Stimulated activated CD8-positive, alpha-beta memory T cell treated with anti-CD3 and anti-CD28 coated beads, Interleukin-7, amount 100 ng/mL, for 1 hour (primary cell): ENCODE data around the gene ZDHHC19.
"Not testable (repeated sequence)": the region's sequence is repeated elsewhere in the genome, so short reads cannot be mapped to it uniquely, and the experiment has no call there.

Experiments
- DNase-seq, 2 donors: peaks; one replicate each; pipeline ENCODE4 v3.0.0-alpha.2; 2020; ENCODE audit warnings: low read depth in 2 of 2

The ZDHHC19 gene, protein sequence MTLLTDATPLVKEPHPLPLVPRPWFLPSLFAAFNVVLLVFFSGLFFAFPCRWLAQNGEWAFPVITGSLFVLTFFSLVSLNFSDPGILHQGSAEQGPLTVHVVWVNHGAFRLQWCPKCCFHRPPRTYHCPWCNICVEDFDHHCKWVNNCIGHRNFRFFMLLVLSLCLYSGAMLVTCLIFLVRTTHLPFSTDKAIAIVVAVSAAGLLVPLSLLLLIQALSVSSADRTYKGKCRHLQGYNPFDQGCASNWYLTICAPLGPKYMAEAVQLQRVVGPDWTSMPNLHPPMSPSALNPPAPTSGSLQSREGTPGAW

DNA sequence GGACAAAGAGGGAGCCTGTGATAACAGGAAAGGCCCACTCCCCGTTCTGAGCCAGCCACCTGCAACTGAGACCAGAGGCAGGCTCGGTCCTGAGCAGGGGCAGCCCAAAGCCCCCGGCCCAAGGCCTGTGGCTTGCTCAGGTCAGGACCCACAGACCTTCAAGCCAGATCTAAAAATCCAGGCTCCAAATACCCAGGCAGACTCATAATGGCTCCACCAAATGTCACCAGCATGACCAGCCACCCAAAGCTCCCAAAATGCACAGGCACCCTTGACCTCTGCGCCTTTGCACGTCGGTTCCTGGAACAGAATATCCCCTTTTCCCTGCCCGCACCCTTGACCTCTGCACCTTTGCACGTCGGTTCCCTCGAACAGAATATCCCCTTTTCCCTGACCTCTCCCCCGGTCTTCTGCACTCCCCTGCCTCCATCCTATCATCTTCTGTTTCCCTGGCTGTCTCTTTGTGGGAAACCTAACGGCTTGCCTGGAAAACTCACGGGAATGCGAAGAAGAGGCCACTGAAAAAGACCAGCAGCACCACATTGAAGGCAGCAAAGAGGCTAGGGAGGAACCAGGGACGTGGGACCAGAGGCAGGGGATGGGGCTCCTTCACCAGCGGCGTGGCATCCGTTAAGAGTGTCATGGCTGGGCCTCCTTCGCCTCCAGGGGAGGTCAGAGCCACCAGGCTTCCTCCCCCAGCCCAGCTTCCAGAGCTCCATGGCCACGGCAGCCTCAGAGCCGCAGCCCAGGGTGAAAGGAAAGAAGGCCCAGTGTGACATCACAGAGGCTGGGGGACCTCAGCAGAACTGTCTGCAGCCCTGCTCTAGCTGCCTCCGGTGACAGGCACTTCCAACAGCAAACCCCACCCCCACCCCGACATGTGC lies at the start of gene ZDHHC19:
TSS of gene ZDHHC19 (minus strand) at position 728 of the 884 bp plus-strand sequence. CDS start at position 643, 85 bp downstream.
- no peak for DNase-seq

DNA sequence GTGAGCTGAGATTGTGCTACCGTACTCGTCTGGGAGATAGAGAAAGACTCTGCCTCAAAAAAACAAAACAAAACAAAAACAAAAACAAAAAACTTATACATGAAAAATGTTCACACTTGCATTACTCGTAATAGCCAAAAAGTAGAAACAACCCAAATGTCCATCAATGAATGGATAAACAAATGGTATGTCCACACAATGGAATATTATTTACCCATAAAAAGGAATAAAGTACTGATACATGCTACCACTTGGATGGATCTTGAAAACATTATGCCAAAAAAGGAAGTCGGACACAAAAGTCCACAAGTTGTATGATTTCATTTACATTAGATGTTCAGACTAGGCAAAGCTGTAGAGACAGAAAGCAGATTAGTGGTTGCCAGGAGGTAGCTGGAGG lies 49.6 kb upstream of the ZDHHC19 start:
- DNase-seq, result no peak

DNA sequence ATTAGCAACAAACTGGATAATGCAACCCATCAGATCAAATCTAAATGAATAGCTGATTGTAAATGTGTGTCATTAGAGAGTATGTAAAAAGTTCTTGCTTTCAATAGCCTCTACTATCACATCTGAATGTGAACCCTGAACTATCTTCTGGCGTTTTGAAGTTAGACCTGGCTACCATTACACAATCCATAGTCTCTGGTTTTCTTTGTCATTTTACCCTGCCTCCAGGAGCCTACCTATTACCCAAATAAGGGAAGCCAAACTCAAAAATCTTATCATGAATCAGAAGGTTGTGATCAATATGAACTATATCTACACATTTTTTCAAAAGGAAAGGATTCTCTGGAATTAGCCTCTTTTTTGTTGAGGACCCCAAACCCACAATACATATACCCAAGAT lies 44.6 kb upstream of the ZDHHC19 start:
- DNase-seq, result no peak

DNA sequence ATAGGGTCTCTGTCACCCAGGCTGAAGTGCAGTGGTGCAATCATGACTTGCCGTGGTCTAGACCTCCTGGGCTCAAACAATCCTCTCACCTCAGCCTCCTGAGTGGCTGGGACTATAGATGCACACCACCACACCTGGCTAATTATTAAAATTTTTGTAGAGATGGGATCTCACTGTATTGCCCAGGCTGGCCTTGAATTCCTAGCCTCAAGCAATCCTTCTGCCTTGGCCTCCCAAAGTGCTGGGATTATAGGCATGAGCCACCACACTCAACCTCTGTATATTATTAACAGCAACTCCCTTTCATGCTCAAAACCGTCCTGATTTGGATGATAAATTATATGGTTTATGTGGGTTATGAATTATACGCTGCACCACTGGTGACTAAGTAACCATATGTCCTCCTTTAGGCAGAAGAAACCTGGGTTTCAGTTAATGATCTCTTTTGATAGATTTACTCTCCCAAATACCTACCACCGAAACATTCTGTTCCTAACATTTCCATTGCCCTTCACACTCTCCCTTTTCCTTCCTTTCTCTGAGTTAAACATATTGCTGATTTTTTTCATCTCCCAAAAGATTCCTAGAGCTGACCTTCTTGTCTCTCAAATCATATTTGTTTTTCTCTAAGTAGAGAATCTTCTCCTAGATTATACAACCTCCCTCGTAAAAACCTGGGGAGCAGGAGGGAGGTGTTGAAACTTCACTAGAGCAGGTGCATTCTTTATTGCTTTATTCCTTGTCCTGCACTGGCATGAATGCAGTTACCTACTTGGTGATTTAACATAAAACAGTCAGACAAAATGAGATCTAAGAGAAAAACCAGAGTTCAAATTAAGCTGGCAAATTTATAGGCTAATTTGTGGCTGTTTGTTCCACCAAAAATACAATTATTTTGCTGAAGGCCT lies 43.4 kb upstream of the ZDHHC19 start:
- DNase-seq, result no peak

DNA sequence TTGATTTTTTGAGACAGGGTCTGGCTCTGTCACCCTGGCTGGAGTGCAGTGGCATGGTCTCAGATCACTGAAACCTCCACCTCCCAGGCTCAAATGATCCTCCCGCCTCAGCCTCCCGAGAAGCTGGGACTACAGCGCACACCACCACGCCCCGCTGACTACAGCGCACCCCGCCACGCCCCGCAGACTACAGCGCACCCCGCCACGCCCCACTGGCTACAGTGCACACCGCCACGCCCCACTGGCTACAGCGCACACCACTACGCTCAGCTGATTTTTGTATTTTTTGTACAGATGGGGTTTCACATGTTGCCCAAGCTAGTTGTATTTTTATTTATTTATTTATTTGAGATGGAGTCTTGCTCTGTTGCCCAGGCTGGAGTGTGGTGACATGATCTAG lies 40.7 kb upstream of the ZDHHC19 start:
- DNase-seq, result no peak

DNA sequence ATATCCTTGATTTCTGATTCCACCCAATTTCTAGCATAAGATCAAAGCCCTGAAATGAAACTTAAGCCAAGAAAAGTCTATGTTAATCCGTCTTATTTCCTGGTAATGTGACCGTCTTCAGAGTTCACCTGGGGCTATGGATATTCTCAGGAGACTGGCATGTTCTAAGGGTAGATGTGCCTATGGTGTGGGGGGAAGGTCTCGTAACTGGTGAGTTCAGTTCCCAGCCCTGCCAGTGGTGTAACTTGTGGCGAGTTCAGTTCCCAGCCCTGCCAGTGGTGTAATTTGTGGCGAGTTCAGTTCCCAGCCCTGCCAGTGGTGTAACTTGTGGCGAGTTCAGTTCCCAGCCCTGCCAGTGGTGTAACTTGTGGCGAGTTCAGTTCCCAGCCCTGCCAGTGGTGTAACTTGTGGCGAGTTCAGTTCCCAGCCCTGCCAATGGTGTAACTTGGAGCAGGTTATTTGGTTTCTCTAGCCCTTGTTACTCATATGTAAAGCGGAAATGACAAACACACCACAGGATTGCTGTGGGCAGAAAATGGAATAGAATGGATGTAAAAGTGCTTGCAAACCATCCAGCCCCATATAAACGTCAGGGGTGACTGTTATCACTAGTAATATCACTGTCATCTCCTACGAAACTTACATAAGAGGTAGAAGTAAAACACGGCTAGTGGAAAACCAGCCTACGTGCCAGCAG lies 35.6 kb upstream of the ZDHHC19 start:
- DNase-seq, result no peak

DNA sequence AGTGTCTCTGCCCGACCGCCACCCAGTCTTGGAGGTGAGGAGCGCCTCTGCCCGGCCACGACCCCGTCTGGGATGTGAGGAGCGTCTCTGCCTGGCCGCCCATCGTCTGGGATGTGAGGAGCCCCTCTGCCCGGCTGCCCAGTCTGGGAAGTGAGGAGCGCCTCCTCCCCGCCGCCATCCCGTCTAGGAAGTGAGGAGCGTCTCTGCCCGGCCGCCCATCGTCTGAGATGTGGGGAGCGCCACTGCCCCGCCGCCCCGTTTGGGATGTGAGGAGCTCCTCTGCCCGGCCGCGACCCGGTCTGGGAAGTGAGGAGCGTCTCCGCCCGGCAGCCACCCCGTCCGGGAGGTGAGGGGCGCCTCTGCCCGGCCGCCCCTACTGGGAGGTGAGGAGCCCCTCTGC lies 33.0 kb upstream of the ZDHHC19 start:
- DNase-seq, result not testable (repeated sequence)

DNA sequence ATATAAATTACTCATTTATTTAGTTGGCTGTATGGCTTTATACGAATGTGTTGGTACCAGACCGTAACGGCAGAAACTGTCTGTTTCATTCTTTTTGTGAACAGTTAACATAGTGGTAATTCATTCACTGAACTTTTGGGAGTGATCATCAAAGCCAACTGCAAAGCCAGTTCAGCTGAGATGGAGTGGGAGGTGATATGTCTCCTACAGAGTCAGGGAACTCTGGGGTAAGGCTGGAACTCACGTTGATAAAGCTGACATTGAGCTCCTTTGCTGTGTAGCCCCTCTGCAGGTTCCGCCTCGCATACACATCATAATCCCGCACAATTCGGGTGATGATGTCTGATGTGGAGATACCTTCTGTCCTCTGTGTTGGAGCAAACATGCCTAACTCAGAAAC lies 30.5 kb upstream of the ZDHHC19 start:
- DNase-seq, result no peak

DNA sequence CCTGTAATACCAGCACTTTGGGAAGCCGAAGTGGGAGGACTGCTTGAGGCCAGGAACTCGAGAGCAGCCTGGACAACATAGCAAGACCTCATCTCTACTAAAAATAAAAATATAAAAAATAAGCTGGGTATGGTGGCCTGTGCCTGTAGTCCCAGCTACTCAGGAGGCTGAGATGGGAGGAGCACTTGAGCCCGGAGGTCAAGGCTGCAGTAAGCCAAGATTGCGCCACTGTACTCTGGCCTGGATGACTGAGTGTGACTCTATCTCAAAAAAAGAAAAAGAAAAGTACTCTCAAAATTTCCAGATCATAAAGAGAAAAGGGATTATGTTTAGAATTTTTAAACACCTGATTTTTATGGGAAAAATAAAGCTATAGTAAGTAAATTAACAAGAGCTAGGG lies 29.2 kb upstream of the ZDHHC19 start:
- no peak for DNase-seq

DNA sequence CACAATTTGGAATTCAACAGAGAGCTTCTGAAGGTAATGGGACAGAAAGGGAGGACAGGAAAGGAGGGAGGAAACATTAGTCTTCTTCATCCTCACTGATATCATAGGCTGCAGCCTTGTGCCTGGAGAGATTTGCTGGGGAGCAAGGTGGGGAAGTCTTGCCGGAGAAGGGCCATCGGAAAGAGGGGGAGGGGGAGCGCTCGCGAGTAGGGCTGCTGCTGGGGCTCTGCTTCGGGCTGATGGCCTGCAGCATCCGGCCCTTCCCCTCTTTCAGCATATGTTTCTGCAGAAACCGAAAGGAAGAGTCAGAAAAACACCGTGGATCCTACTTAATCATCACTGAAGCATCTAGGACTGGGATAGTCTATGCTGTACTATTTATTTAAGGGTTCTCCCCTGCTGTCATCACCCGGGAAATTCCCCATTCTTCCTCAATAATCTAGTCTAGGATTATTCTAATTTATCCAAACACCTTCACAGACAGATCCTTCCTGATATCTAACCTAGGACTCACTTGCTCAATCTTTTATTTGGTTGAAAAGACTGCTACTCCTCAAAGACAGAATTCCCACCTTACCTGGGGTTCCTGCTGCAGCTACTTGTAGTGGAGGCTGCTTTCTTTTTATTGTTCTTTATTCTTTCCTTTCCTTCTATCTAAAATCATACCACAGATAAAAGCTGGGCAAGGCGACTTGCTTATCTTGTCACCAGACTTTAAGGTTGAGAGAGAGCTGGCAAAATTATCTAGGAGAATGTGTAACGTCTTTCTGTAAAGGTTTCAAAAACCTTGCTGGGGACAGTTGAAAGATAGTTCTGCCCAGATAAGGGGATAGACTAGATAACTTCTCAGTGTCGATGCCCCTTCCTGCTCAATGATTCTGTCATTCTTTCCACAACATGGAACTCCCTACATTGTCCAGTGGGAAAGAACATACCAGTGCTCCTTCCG lies 27.7 kb upstream of the ZDHHC19 start:
- no peak for DNase-seq

DNA sequence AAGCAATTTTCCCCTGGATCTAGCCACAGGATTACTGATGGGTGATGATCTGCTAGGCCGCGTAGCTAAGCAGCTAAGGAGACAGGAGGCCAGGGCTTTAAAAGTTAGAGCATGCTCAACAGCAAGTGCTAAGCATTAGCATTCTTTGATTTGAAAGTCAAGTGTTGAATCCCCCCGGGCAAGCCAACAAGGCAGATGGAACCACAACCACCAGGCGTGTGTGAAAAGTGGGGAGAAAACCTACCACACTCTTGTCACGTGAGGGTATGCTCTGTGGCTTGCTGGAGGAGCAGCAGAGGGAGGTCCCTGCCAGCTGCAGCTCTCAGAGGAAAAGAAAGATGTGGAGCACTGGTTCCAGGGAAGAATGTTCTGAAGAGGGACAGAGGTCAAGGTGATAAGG lies 26.0 kb upstream of the ZDHHC19 start:
- no peak for DNase-seq

DNA sequence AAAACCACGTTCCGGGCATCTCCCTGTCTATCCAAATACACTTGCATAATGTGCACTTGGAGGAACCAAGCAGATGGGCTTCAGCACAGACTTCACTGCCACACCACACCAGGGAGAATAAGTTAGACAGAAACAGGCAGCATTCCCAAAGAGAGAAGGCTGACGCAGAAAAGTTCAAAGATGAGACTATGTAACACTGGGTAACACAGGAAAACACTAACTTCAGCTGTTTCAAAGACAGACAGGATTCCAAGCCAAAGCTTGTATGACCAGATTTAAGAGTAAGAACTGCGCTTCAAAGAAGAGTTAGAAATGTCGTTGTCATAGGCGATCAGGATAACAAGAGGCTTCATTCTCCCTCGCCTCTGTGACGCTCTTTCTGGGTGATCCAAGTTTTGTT lies 25.0 kb upstream of the ZDHHC19 start:
- DNase-seq, result no peak

DNA sequence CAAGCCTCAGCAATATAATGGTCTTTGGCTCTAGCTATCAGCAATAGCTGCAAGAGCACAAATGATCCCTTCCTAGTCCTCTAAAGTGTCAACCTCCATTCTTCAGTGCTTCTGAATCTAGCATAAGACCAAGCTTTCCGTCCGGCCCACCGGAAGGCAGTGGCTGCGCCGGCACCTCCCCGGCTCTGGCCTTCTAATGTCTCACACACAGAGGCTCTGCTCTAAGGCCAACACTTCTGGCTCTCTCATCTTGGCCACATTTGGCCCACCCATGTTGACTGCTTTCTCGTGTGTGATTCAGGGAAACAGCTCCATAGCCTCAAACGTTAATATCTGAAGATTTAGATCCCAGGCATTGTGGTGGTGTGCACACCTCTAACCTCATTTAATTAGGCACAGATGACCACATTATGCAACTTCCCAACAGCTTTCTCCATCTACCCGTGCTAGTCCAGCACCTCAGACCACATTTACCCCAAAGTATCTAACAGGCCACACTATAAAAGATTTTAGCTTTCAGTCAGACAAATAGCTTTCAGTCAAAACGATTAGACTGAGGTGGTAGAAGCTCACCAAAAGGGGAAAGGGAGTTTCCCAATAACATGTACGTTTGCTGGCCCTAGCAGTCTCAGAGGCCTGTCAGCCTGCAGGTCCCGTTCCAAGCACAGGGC lies 24.4 kb upstream of the ZDHHC19 start:
- DNase-seq, result no peak

DNA sequence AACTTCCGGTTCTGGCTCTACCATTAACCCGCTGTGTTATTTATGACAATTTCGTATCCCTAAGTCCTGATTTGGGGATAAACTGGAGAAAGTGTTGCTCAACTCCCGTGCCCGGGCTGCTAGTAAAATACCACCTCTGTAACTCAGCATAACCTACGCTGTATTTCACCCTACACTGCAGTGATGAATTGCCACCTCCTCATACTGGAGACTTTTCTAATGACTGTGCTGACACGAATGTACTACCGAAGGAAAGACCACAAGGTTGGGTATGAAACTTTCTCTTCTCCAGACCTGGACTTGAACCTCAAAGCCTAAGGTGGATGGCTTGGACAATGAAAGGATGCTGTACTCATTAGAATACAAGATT lies 21.7 kb upstream of the ZDHHC19 start:
- DNase-seq, result no peak

DNA sequence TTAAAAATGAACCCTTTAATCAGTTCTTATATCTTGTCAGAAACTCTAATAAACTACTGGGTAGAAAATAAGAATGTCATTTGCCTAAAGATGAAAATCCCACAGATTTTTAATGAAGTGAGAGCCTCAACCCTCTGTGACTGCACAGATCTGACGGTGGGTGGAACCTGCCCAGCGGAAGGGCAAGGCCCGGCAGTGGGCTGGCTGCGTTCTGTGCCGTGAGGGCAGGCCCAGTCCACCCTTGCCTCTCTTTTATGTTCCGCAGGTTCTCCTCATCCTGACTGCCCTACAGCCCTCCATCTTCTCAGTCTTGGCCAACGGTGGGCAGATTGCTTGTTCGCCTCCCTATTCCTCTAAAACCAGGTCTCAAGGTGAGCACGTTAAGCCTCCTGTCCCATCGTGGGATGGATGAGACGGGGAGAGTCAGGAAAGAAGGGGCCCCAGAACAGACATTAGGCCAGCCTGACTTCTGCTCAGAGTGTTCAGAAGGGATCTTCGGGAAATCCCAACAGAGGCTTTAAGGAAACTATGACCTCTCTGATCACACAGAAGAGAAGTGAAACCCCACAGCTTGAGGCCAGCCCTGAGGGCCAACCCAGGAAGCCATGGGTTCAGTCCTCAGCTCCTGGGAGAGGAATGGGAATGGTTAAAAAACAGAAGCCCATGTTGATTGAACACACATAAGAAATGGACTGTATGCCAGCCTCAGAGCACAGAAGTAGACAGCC lies 21.1 kb upstream of the ZDHHC19 start:
- no peak for DNase-seq

DNA sequence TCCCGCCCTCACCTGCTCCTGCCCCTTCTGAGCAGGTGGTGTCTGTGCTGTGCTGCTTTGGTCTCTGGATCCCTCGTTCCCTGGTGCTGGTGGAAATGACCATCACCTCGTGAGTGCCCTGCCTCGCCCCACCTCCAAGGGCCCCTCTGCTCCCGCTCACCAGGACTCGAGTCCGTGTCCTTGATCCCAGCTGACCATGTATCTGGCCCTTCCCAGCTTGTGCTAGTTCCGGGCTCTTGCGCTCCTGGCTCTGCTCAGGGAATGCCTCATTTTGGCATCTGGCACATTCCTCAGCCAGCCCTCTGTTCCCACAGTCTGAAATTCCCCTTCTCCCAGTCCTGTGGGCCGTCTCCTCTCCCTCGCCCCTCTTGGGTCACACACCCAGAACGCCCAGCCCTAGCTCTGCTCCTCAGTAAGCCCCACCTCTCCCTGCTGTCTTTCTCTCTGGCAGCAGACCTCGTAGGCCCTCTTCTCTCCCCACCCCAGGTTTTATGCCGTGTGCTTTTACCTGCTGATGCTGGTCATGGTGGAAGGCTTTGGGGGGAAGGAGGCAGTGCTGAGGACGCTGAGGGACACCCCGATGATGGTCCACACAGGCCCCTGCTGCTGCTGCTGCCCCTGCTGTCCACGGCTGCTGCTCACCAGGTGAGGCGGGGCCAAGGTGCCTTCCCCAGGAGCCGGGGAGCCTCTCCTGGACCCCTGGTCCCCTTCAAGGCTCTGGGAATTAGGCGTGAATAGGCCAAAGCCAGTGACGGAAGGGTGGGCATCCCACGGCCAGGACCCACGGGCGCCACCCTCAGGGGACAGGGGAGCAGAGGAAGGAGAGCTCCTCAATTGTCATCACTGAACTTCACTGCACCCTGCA lies 16.7 kb upstream of the ZDHHC19 start:
- no peak for DNase-seq

DNA sequence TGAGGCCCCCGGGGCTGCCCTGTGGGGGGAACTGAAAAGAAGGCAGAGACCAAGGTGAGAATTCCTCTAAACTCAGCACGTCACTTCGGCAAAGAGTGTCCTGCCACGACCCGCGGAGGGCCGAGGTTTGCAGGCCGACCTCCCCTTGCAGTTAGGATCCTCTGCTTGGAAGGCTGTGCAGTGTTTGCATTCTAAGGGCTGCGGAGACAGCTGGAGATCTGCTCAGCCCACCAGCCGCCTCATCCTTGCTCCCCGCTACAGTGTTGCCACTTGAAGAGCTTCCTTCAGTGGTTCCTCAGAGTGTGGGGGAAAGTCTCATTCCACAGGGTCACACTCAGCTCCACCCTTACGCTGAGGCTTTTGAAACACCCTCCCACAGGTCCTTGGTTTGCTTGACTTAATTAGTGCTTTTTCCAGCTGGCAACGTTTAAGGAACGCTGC lies 15.9 kb upstream of the ZDHHC19 start:
- no peak for DNase-seq

DNA sequence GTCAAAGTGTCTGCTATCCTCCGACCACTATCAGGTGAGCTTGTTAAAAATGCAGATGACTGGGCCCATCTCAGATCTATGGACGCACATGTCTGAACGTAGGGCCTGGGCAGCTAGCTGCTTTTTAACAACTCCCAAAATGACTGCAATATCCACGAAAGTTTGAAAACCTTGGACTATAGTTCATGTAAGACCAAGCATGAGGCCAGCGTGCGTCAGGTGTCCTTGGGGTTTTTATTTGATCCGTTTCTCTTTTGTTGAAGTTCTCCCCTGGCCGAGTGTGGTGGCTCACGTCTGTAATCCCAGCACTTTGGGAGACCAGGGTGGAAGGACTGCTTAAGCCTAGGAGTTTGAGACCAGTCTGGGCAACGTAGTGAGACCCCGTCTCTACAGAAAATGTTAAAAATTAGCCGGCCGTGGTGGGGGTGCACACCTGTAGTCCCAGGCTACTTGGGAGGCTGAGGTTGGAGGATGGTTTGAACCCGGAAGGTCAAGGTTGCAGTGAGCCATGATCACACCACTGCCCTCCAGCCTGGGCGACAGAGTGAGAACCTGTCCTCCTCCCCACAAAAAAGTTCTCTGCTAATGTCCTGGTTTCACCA lies 14.7 kb upstream of the ZDHHC19 start:
- no peak for DNase-seq
